ENCODE data around the gene PKD1L1.

Gene PKD1L1

DNA sequence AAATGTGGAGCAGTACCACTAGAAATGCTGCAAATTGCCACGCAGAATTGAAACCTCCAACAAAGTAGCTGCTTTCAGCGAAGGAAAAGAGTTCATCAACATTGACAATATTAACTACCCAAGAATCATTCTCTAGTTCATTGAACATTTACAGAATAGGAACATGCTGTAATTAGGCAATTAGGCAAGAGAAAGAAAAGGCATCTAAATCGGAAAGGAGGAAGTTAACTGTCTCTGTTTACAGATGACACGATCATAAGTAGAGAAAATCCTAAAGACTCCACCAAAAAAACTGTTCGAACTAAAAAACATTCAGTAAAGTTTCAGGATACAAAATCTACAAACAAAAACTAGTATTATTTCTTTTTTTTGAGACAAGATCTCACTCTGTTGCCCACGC, 8.9 kb upstream of the PKD1L1 start:
- H3K27me3 ChIP-seq (ENCODE audit: insufficient read depth, poor library complexity, severe bottlenecking): no peaks in the 10 kb centered on the region
- TF ChIP-seq, protein P1, sequence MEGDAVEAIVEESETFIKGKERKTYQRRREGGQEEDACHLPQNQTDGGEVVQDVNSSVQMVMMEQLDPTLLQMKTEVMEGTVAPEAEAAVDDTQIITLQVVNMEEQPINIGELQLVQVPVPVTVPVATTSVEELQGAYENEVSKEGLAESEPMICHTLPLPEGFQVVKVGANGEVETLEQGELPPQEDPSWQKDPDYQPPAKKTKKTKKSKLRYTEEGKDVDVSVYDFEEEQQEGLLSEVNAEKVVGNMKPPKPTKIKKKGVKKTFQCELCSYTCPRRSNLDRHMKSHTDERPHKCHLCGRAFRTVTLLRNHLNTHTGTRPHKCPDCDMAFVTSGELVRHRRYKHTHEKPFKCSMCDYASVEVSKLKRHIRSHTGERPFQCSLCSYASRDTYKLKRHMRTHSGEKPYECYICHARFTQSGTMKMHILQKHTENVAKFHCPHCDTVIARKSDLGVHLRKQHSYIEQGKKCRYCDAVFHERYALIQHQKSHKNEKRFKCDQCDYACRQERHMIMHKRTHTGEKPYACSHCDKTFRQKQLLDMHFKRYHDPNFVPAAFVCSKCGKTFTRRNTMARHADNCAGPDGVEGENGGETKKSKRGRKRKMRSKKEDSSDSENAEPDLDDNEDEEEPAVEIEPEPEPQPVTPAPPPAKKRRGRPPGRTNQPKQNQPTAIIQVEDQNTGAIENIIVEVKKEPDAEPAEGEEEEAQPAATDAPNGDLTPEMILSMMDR (IDR thresholded peaks at IDR 0.05; ENCODE audit: poor library complexity, severe bottlenecking): no peak
- no peak for DNase-seq (ENCODE audit: low spot score)
- no peak for ATAC-seq (ENCODE audit: low read depth)
- no peak overlapping the region for H3K4me3 ChIP-seq (ENCODE audit: severe bottlenecking)
- H3K4me1 ChIP-seq (ENCODE audit: insufficient read depth, poor library complexity, severe bottlenecking): no peaks in the 10 kb centered on the region
- H3K36me3 ChIP-seq (ENCODE audit: low read depth): peaks cover 41% of the 10 kb centered on the region
- H3K27ac ChIP-seq (ENCODE audit: poor library complexity, severe bottlenecking): no peak overlapping the region
- H3K9me3 ChIP-seq (ENCODE audit: severe bottlenecking): no peaks in the 10 kb centered on the region

DNA sequence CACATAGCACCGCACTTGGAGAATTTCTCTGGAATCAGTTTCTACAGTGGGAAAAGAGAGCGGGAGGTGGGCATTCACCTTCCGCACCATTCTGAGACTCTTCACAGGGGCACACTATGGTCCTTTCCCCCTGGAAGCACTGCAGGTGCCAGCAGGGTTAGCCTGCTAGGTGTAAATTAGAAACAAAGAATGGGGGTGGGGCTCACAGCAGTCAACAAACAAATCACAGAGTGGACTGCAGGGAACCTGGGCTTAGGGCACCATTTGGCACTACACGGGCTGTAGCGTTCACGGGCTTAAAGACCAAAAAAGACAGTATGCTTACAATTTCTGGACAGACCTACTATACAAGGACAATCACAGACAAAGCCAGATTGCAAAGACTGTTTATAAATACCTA, 8.0 kb upstream of the PKD1L1 start:
- Histone ChIP-seq H3K27me3 (ENCODE audit: insufficient read depth, poor library complexity, severe bottlenecking) (no peaks in the 10 kb centered on the region), H3K36me3 (ENCODE audit: low read depth) (peaks cover 34% of the 10 kb centered on the region), H3K4me1 (ENCODE audit: insufficient read depth, poor library complexity, severe bottlenecking) (no peaks in the 10 kb centered on the region), H3K9me3 (ENCODE audit: severe bottlenecking) (no peaks in the 10 kb centered on the region), H3K27ac (ENCODE audit: poor library complexity, severe bottlenecking) (no peak overlapping the region), H3K4me3 (ENCODE audit: severe bottlenecking) (no peak overlapping the region)
- DNase-seq (ENCODE audit: low spot score) (no peak), ATAC-seq (ENCODE audit: low read depth) (no peak)
- TF ChIP-seq, protein P1 (IDR thresholded peaks at IDR 0.05; ENCODE audit: poor library complexity, severe bottlenecking): no peak

DNA sequence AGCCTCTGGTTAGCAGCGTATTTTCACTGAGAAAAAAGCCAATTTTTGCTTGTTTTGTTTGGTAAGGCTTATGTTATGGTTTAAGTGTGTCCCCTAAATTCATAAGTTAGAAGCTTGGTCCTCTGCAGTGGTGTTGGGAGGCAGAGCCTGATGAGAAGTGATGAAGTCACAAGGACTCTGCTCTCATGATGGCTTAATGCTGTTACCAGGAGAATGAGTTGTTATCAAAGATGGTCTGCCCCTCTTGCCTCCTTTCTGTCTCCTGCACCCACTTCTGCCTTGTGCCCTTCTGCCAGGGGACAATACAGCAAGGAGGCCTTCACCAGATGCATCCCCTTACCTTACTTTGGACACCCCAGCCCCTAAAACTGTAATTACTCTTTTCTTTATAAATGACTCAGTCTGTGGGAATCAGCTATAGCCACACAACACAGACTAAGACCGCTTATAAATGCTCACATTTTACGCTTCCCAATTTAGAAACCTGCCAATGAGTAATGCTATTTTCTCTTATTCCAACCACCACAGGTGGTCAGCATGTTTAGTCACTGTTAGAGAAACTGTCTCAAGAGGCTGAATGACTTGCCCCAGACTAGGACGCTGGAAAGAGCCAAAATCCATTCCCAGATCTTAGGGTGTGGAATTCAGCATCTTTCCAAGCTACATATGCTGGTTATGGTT, 6.1 kb upstream of the PKD1L1 start:
- peaks cover 3% of the 10 kb centered on the region for H3K4me1 ChIP-seq (ENCODE audit: insufficient read depth, poor library complexity, severe bottlenecking)
- TF ChIP-seq, protein P1 (IDR thresholded peaks at IDR 0.05; ENCODE audit: poor library complexity, severe bottlenecking): no peak

DNA sequence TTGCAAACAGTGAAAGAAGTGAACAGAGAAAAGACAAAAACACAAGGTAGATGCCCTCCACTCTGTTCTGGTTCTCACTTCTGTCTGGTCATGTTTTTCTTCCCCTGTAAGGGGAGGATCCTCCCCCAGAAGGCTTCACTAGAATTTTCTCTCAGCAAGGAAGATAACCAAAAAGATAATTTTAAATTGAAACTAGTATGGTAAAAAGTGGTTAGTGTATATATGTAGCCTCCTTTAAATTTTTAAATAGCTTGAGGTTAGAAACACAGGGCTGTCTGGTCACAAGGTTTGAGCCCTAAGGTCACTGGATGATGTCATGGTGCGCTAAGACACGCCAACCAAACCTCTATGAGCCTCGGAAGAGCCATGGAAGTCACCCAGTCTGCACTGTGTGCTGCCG, 5.6 kb upstream of the PKD1L1 start:
- Histone ChIP-seq H3K4me3 (ENCODE audit: severe bottlenecking) (no peak overlapping the region), H3K36me3 (ENCODE audit: low read depth) (peaks cover 29% of the 10 kb centered on the region), H3K27me3 (ENCODE audit: insufficient read depth, poor library complexity, severe bottlenecking) (no peaks in the 10 kb centered on the region), H3K27ac (ENCODE audit: poor library complexity, severe bottlenecking) (no peak overlapping the region), H3K9me3 (ENCODE audit: severe bottlenecking) (no peaks in the 10 kb centered on the region), H3K4me1 (ENCODE audit: insufficient read depth, poor library complexity, severe bottlenecking) (peaks cover 3% of the 10 kb centered on the region)
- DNase-seq (ENCODE audit: low spot score): no peak
- TF ChIP-seq, protein P1 (IDR thresholded peaks at IDR 0.05; ENCODE audit: poor library complexity, severe bottlenecking): no peak
- ATAC-seq (ENCODE audit: low read depth): no peak

More for the DNA sequence above, 6.1 kb upstream of the PKD1L1 start:
- H3K4me3 ChIP-seq (ENCODE audit: severe bottlenecking): no peak overlapping the region
- H3K27me3 ChIP-seq (ENCODE audit: insufficient read depth, poor library complexity, severe bottlenecking): no peaks in the 10 kb centered on the region
- ATAC-seq (ENCODE audit: low read depth) (no peak; the same call in 2 of the 3 replicates), DNase-seq (ENCODE audit: low spot score) (no peak)
- no peaks in the 10 kb centered on the region for H3K9me3 ChIP-seq (ENCODE audit: severe bottlenecking)
- H3K27ac ChIP-seq (ENCODE audit: poor library complexity, severe bottlenecking): no peak overlapping the region
- H3K36me3 ChIP-seq (ENCODE audit: low read depth): peaks cover 29% of the 10 kb centered on the region

DNA sequence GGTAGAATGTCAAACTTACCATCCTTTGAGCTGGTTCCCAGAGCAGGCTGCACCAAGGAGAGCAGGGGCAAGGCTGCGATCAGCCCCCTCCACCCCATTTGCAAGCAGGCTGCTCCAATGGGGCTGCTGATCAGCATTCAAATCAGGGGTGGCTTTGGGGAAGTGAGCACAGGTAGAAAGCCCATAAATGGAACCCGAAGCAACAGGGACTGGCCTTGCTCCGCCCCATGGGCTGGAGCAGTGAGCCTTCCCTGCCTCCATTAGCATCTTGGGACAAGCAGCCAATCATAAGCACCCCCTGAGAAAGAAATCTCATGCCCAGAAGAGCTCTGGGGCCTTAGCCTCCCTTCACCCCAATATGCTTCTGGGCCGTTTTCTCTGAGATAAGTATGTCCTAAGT, 4.0 kb upstream of the PKD1L1 start:
- ATAC-seq (ENCODE audit: low read depth): no peak
- Histone ChIP-seq H3K27ac (ENCODE audit: poor library complexity, severe bottlenecking) (no peak overlapping the region), H3K27me3 (ENCODE audit: insufficient read depth, poor library complexity, severe bottlenecking) (no peaks in the 10 kb centered on the region), H3K36me3 (ENCODE audit: low read depth) (peaks cover 19% of the 10 kb centered on the region), H3K4me3 (ENCODE audit: severe bottlenecking) (no peak overlapping the region), H3K9me3 (ENCODE audit: severe bottlenecking) (no peaks in the 10 kb centered on the region), H3K4me1 (ENCODE audit: insufficient read depth, poor library complexity, severe bottlenecking) (peaks cover 3% of the 10 kb centered on the region)
- no peak for DNase-seq (ENCODE audit: low spot score)
- TF ChIP-seq, protein P1 (IDR thresholded peaks at IDR 0.05; ENCODE audit: poor library complexity, severe bottlenecking): no peak
